SHP77 treated with DMSO at 0.1 percent for 48 hours (cell line): ENCODE measurements around the gene UBR1.
"Not testable (repeated sequence)": the region's sequence is repeated elsewhere in the genome, so short reads cannot be mapped to it uniquely, and the experiment has no call there.

ENCODE experiments used
- DNase-seq: peaks from one replicate; lab custom pipeline; 2025; lab: John Stamatoyannopoulos, UW

The UBR1 gene

DNA sequence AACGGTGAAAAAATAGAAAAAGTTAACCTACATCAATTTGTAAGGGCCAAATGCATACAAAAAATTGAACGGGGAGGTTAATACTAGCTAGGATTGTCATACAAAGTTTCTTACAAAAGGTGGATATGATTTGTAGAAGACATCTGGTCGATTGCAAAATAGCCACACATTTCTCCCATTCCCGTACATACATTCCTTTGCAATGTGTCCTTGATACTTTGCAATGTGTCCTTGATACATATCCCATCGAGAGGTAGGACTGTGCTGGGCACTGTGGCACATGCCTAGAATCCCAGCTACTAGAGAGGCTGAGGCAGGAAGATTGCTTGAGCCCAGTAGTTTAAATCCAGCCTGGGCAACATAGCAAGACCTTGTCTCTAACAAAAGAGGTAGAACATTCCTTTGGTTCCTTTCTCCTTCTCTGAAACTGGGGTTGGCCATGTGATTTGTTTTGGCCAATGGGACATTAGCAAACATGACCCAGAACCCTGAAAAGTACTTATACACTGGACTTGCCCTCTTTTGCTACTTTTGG is 194.7 kb downstream of the UBR1 start:
- no peak for DNase-seq

DNA sequence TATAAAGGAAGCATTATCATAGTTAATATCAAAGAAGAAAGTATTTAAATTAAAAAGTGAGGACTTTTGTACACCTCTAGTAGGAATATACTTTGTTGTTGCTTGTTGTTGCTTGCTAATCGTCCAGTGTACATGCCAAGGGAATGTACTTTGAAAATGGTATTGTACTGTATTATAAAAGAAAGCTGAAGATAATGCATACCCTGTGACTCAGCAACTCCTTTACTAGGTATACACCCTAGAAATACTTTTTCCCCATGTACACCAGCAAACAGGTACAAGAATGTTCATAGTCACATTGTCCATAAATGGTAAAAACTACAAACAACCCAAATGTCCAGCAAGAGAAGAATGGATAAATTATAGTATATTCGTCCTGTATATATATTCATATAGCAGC is 197.3 kb downstream of the UBR1 start:
- DNase-seq, result no peak

DNA sequence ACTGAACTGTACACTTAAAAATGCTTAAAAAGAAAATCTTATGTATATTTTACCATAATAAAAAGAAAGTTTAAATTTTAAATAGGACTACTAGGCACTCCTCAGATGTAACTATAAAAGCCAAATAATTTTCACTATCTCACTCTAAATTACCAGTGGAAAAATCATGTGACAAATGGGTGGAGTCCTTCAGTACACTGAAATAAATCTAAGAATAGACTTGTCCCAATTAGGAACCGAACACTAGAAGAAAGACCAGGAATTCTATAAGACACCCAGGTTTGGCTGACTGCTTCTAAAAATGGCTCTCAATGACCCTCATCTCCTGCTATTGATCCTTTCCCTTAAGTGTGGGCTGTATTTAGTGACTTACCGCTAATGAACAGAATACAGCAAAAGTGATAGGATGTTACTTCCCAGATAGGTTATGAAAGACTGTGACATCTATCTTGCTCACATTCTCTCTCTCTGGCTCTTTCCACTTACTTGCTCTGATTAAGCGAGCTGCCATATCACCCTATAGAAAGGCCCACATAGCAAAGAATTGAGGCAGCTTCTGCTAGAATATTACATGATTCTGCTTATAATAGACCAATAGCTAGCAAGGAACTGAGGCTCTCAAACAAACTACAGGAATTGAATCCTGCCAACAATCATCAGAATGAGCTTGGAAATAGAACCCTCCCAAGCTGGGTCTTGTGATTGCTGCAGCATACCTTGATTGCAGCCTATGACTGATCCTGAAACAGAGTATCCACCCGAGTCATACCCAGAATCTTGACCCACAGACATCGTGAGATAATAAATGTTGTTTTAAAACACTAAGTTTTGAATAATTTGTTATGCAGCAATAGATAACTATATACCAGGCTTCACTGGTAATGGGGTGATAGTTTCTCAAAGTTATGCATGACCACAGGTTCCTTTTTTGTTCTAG is 202.2 kb downstream of the UBR1 start:
- DNase-seq, result no peak

DNA sequence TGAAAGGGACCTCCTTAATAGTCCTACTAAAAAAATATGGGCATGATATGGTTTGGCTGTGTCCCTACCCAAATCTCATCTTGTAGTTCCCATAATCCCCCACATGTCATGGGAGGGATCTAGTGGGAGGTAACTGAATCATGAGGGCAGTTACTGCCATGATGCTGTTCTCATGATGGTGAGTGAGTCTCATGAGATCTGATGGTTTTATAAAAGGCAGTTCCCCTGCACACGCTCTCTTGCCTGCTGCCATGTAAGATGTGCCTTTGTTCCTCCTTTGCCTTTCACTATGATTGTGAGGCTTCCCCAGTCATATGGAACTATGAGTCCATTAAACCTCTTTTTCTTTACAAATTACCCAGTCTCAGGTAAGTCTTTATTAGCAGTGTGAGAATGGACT is 211.9 kb downstream of the UBR1 start:
- DNase-seq, result not testable (repeated sequence)
